ENCODE results near the gene AGAP2. TPM values are rescaled to one million over a fixed set of nuclear protein-coding genes. Genes with fewer than 3 reads are reported as not detected.
"Not testable (repeated sequence)": the region's sequence is repeated elsewhere in the genome, so short reads cannot be mapped to it uniquely, and the experiment has no call there.

Gene AGAP2
- total and polyA plus RNA-seq, 4 donors = 0.18 to 3.6 (median 1.8) TPM

- H3K9me3 ChIP-seq (ENCODE audit: control insufficient read depth, low read length) = no peaks in the 10 kb centered on the region
- H3K4me3 ChIP-seq (ENCODE audit: low read length in 2 of 2) = no peak overlapping the region
- no peaks in the 10 kb centered on the region for H3K27me3 ChIP-seq (ENCODE audit: control insufficient read depth in 1 of 2, insufficient read depth in 2 of 2, low read length in 1 of 2)
- WGBS, 2 donors = 95% methylated on average over 15 of the region's 15 CpGs
- no peak for DNase-seq
- H3K4me1 ChIP-seq (ENCODE audit: control insufficient read depth in 1 of 2, insufficient read depth in 2 of 2, low read length in 2 of 2) = no peaks in the 10 kb centered on the region
- intact Hi-C loops (cut with DNase I) = no loop called here
- no peak for ATAC-seq (ENCODE audit: low FRiP score)
- H3K36me3 ChIP-seq (ENCODE audit: control insufficient read depth in 1 of 2, insufficient read depth in 2 of 2, low read length in 1 of 2) = peaks cover 3 to 15% of the 10 kb centered on the region in 2 donors
- no peak overlapping the region for H3K27ac ChIP-seq (ENCODE audit: low read depth in 1 of 2, low read length in 2 of 2)
Observed at GRCh38 chr12:57718641-57719528, 19.7 kb downstream of the AGAP2 start.

- H3K9me3 ChIP-seq (ENCODE audit: control insufficient read depth, low read length) = no peaks in the 10 kb centered on the region
- H3K27ac ChIP-seq (ENCODE audit: low read depth in 1 of 2, low read length in 2 of 2) = no peak overlapping the region
- H3K4me1 ChIP-seq (ENCODE audit: control insufficient read depth in 1 of 2, insufficient read depth in 2 of 2, low read length in 2 of 2) = no peaks in the 10 kb centered on the region
- peaks cover 3 to 15% of the 10 kb centered on the region in 2 donors for H3K36me3 ChIP-seq (ENCODE audit: control insufficient read depth in 1 of 2, insufficient read depth in 2 of 2, low read length in 1 of 2)
- WGBS, 2 donors = 95 to 97% methylated on average over 22 of the region's 22 CpGs
- intact Hi-C loops (cut with DNase I) = no loop called here
- H3K4me3 ChIP-seq (ENCODE audit: low read length in 2 of 2) = no peak overlapping the region
- H3K27me3 ChIP-seq (ENCODE audit: control insufficient read depth in 1 of 2, insufficient read depth in 2 of 2, low read length in 1 of 2) = no peaks in the 10 kb centered on the region
- DNase-seq = no peak
- ATAC-seq (ENCODE audit: low FRiP score) = no peak
Observed at GRCh38 chr12:57717846-57718640, 20.5 kb downstream of the AGAP2 start.

GRCh38 chr12:57717131-57717530 is 21.4 kb downstream of the AGAP2 start:
- Histone ChIP-seq H3K27me3 (ENCODE audit: control insufficient read depth in 1 of 2, insufficient read depth in 2 of 2, low read length in 1 of 2) (no peaks in the 10 kb centered on the region), H3K27ac (ENCODE audit: low read depth in 1 of 2, low read length in 2 of 2) (no peak overlapping the region), H3K36me3 (ENCODE audit: control insufficient read depth in 1 of 2, insufficient read depth in 2 of 2, low read length in 1 of 2) (peaks cover 3 to 18% of the 10 kb centered on the region in 2 donors), H3K4me1 (ENCODE audit: control insufficient read depth in 1 of 2, insufficient read depth in 2 of 2, low read length in 2 of 2) (no peaks in the 10 kb centered on the region), H3K4me3 (ENCODE audit: low read length in 2 of 2) (no peak overlapping the region), H3K9me3 (ENCODE audit: control insufficient read depth, low read length) (no peaks in the 10 kb centered on the region)
- intact Hi-C loops (cut with DNase I) = no loop called here
- WGBS, 2 donors = 95 to 97% methylated on average over 5 of the region's 5 CpGs
- ATAC-seq (ENCODE audit: low FRiP score) (no peak), DNase-seq (no peak)

GRCh38 chr12:57716305-57716704 is 22.2 kb downstream of the AGAP2 start:
- H3K4me1 ChIP-seq (ENCODE audit: control insufficient read depth in 1 of 2, insufficient read depth in 2 of 2, low read length in 2 of 2) = no peaks in the 10 kb centered on the region
- no peaks in the 10 kb centered on the region for H3K27me3 ChIP-seq (ENCODE audit: control insufficient read depth in 1 of 2, insufficient read depth in 2 of 2, low read length in 1 of 2)
- H3K36me3 ChIP-seq (ENCODE audit: control insufficient read depth in 1 of 2, insufficient read depth in 2 of 2, low read length in 1 of 2) = peaks cover 3 to 18% of the 10 kb centered on the region in 2 donors
- H3K4me3 ChIP-seq (ENCODE audit: low read length in 2 of 2) = no peak overlapping the region
- no peak for ATAC-seq (ENCODE audit: low FRiP score)
- H3K9me3 ChIP-seq (ENCODE audit: control insufficient read depth, low read length) = no peaks in the 10 kb centered on the region
- no peak overlapping the region for H3K27ac ChIP-seq (ENCODE audit: low read depth in 1 of 2, low read length in 2 of 2)
- no peak for DNase-seq
- intact Hi-C loops (cut with DNase I) = no loop called here
- WGBS, 2 donors = 89 to 94% methylated on average over 4 of the region's 4 CpGs

DNA sequence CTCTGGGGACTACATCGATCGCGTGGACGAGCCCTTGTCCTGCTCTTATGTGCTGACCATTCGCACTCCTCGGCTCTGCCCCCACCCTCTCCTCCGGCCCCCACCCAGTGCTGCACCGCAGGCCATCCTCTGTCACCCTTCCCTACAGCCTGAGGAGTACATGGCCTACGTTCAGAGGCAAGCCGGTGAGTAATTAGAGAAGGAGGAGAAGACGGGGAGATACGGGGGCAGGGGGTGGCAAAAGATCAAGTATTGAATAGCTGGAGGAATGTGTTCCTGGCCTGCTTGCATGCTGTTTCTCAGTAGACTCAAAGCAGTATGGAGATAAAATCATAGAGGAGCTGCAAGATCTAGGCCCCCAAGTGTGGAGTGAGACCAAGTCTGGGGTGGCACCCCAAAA is 22.8 kb downstream of the AGAP2 start:
- H3K9me3 ChIP-seq (ENCODE audit: control insufficient read depth, low read length) = no peaks in the 10 kb centered on the region
- no peak overlapping the region for H3K4me3 ChIP-seq (ENCODE audit: low read length in 2 of 2)
- no peaks in the 10 kb centered on the region for H3K27me3 ChIP-seq (ENCODE audit: control insufficient read depth in 1 of 2, insufficient read depth in 2 of 2, low read length in 1 of 2)
- 93 to 95% methylated on average over 12 of the region's 12 CpGs for WGBS, 2 donors
- ATAC-seq (ENCODE audit: low FRiP score) = no peak
- DNase-seq = no peak
- no peak overlapping the region for H3K27ac ChIP-seq (ENCODE audit: low read depth in 1 of 2, low read length in 2 of 2)
- H3K4me1 ChIP-seq (ENCODE audit: control insufficient read depth in 1 of 2, insufficient read depth in 2 of 2, low read length in 2 of 2) = no peaks in the 10 kb centered on the region
- peaks cover 3 to 16% of the 10 kb centered on the region in 2 donors for H3K36me3 ChIP-seq (ENCODE audit: control insufficient read depth in 1 of 2, insufficient read depth in 2 of 2, low read length in 1 of 2)
- intact Hi-C loops (cut with DNase I) = no loop called here

DNA sequence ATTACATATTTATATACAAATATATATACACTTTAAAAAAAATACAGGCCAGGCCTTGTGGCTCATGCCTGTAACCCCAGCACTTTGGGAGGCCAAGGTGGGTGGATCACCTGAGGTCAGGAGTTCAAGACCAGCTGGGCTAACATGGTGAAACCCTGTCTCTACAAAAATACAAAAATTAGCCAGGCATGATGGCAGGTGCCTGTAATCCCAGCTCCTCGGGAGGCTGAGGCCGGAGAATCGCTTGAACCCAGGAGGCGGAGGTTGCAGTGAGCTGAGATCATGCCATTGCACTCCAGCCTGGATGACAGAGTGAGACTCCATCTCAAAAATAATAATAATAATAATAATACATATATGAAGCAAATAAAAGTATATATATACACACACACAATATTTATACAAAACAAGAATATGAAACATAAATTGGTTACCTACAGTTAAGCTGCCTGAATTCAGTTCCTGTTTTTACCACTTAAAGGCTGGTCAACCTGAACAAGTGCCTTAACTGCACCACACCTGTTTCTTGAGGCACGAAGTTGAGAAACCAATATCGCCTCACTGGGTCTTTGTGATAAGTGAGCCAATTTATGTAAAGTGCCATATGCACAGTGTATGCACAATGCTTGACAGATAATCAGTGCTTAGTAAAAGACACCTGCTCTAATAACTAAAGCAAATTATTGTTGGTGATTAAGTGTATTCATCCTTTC is 23.4 kb downstream of the AGAP2 start:
- 96% methylated on average over 6 of the region's 6 CpGs for whole genome bisulfite sequencing, 2 donors

GRCh38 chr12:57713209-57713608 is 25.3 kb downstream of the AGAP2 start:
- Histone ChIP-seq H3K9me3 (ENCODE audit: control insufficient read depth, low read length) (no peaks in the 10 kb centered on the region), H3K27me3 (ENCODE audit: control insufficient read depth in 1 of 2, insufficient read depth in 2 of 2, low read length in 1 of 2) (no peaks in the 10 kb centered on the region), H3K4me3 (ENCODE audit: low read length in 2 of 2) (no peak overlapping the region), H3K4me1 (ENCODE audit: control insufficient read depth in 1 of 2, insufficient read depth in 2 of 2, low read length in 2 of 2) (no peaks in the 10 kb centered on the region), H3K27ac (ENCODE audit: low read depth in 1 of 2, low read length in 2 of 2) (no peak overlapping the region), H3K36me3 (ENCODE audit: control insufficient read depth in 1 of 2, insufficient read depth in 2 of 2, low read length in 1 of 2) (peaks cover 3 to 13% of the 10 kb centered on the region in 2 donors)
- ATAC-seq (ENCODE audit: low FRiP score) (no peak), DNase-seq (no peak)
- 86 to 90% methylated on average over 5 of the region's 5 CpGs for WGBS, 2 donors
- intact Hi-C loops (cut with DNase I) = no loop called here

More for the DNA sequence above, 23.4 kb downstream of the AGAP2 start:
- peaks cover 3 to 14% of the 10 kb centered on the region in 2 donors for H3K36me3 ChIP-seq (ENCODE audit: control insufficient read depth in 1 of 2, insufficient read depth in 2 of 2, low read length in 1 of 2)
- H3K9me3 ChIP-seq (ENCODE audit: control insufficient read depth, low read length); intact Hi-C loops (cut with DNase I); ATAC-seq (ENCODE audit: low FRiP score); H3K27me3 ChIP-seq (ENCODE audit: control insufficient read depth in 1 of 2, insufficient read depth in 2 of 2, low read length in 1 of 2); H3K4me1 ChIP-seq (ENCODE audit: control insufficient read depth in 1 of 2, insufficient read depth in 2 of 2, low read length in 2 of 2); H3K27ac ChIP-seq (ENCODE audit: low read depth in 1 of 2, low read length in 2 of 2); H3K4me3 ChIP-seq (ENCODE audit: low read length in 2 of 2); DNase-seq: not testable (repeated sequence)

GRCh38 chr12:57712701-57713100 is 25.8 kb downstream of the AGAP2 start:
- Histone ChIP-seq H3K36me3 (ENCODE audit: control insufficient read depth in 1 of 2, insufficient read depth in 2 of 2, low read length in 1 of 2) (peaks cover 3 to 10% of the 10 kb centered on the region in 2 donors), H3K27ac (ENCODE audit: low read depth in 1 of 2, low read length in 2 of 2) (no peak overlapping the region), H3K9me3 (ENCODE audit: control insufficient read depth, low read length) (no peaks in the 10 kb centered on the region), H3K4me3 (ENCODE audit: low read length in 2 of 2) (no peak overlapping the region), H3K27me3 (ENCODE audit: control insufficient read depth in 1 of 2, insufficient read depth in 2 of 2, low read length in 1 of 2) (no peaks in the 10 kb centered on the region), H3K4me1 (ENCODE audit: control insufficient read depth in 1 of 2, insufficient read depth in 2 of 2, low read length in 2 of 2) (no peaks in the 10 kb centered on the region)
- intact Hi-C loops (cut with DNase I) = no loop called here
- DNase-seq (no peak), ATAC-seq (ENCODE audit: low FRiP score) (no peak)
- WGBS, 2 donors = 92 to 93% methylated on average over 3 of the region's 3 CpGs
